Coronary artery (tissue), 2 donors: ENCODE results near the gene KRT82.

Source experiments
- DNase-seq: peaks from one replicate; pipeline ENCODE4 v3.0.0-alpha.2; 2017; ENCODE audit warnings: low spot score
- H3K27ac ChIP-seq, 2 donors: fragments of 200-600 bp; sonication (generic); one replicate each; pipeline ENCODE4 v1.5.1; 2016 to 2019
- H3K4me3 ChIP-seq: fragments of 200-600 bp; sonication (generic); 2 replicates; pipeline ENCODE4 v1.5.1; 2016; ENCODE audit warnings: mild to moderate bottlenecking, moderate library complexity
- CTCF ChIP-seq: fragments of 200-600 bp; sonication (generic); IDR thresholded peaks from one replicate; pipeline ENCODE4 v1.5.1; 2019; ENCODE audit warnings: antibody characterized with exemption

The KRT82 gene

GRCh38 chr12:52407918-52408317, 1.8 kb upstream of the KRT82 start:
- DNase-seq: no peak
- Histone ChIP-seq H3K27ac (no peak overlapping the region), H3K4me3 (no peak overlapping the region)
- no peak for TF ChIP-seq CTCF

DNA sequence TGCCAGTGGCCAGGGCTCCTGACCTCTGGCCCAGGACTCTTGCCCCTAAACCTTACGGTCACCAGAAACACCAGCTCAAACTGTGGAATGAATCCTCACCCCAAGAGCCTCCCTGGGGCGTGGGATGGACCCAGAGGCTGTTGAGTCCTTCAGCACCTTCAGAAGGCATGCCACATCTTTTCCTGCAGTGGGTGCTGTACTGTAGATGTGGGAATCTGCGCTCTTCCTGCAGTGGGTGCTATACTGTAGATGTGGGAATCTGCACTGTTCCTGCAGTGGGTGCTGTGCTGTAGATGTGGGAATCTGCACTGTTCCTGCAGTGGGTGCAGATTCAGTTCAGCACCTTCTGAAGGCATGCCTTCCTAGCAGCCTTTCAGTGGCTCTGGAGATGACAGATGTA, 1.2 kb downstream of the KRT82 start:
- no peak for TF ChIP-seq CTCF
- no peak for DNase-seq
- Histone ChIP-seq H3K27ac (no peak overlapping the region), H3K4me3 (no peak overlapping the region)

DNA sequence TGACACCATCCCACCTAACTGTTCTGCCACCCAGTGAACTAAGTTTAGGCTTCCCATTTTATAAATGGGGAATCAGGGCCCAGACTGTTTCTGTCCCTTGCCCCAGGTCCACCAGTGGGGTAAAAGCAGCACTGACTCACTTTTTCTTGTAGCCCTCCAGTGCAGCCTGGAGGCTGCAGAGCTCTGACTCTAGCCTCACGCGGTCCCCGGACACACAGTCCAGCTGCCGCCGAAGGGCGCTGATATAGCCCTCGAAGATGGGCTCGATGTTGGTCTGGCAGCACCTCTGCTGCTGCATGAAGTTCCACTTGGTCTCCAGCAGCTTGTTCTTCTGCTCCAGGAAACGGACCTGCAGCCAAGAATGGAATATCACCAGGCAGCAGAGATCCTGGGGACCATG, 2.6 kb downstream of the KRT82 start:
- no peak for TF ChIP-seq CTCF
- H3K27ac ChIP-seq: no peak overlapping the region
- H3K4me3 ChIP-seq: no peak overlapping the region
- no peak for DNase-seq

DNA sequence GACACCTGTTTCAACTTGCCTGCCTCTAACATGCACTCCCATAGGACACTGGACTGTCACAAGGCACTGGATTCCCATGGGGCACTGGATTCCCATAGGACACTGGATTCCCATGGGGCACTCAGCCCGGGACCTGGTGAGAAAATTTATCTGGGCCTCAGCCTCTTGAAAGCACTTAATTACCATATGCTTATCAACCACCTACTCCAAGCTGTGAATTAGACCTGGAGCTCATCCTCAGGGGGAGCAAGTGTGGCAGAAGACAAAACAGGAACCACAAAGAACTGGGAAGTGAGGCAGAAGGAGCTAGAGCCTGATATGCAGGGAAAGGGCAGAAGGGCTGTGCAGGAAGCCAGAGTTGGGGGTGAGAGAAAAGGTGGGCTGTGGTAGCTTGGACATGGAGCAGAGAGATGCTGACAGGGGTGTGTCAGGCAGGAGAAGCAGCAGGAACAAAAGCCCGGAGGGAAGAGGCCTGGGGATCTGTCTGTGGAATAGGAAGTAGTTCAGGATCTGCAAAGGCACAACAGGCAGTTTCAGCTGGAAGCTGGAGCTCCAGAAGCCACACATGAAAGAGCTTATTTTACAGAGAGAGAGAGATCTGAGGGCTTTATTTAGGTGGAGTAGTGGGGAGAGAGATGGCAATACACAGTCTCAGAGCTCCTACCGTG, 3.1 kb downstream of the KRT82 start:
- no peak overlapping the region for H3K4me3 ChIP-seq
- no peak for TF ChIP-seq CTCF
- DNase-seq: no peak
- H3K27ac ChIP-seq: no peak overlapping the region

- no peak for TF ChIP-seq CTCF
- Histone ChIP-seq H3K4me3 (no peak overlapping the region), H3K27ac (no peak overlapping the region)
- no peak for DNase-seq
These were observed 3.8 kb downstream of the KRT82 start for GRCh38 chr12:52402377-52402776.

GRCh38 chr12:52401926-52402325, 4.2 kb downstream of the KRT82 start:
- H3K27ac ChIP-seq: no peak overlapping the region
- no peak for DNase-seq
- H3K4me3 ChIP-seq: no peak overlapping the region
- TF ChIP-seq CTCF: no peak

DNA sequence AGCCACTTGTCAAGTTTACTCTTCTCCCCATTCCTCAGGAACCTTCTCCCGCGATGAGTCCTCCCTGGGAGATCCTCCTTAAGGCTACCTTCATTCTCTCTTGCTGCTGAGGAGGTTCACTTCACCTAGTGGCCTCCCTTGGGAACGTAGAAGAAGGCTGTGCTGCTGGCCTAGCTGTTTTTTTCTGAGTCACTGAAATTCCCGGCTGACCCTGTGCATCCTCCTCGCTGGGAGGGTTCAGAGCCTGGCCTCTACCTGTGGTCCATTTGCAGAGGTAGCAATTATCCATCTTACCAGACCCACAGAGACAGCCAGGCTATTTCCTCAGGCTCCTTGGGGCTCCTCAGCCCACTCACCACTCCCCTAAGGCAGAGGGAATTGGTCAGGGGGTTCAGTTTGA, 4.6 kb downstream of the KRT82 start:
- Histone ChIP-seq H3K4me3 (no peak overlapping the region), H3K27ac (no peak overlapping the region)
- TF ChIP-seq CTCF: no peak
- DNase-seq: no peak
